Measurements from ENCODE around the gene NOM1. TPM values are rescaled to one million over a fixed set of nuclear protein-coding genes. Genes with fewer than 3 reads are reported as not detected.

Gene NOM1
- total RNA-seq, 2 experiments from 2014 or later: 25.5 to 27.6 TPM

GRCh38 chr7:156975620-156976019 is 26.1 kb downstream of the NOM1 start:
- Mint-ChIP-seq H3K27me3 (no peaks in the 10 kb centered on the region), H3K4me3 (no peak overlapping the region), H3K9me3 (peaks cover 3% of the 10 kb centered on the region), H3K36me3 (ENCODE audit: low read depth) (peaks cover 40% of the 10 kb centered on the region), H3K27ac (no peak overlapping the region), H3K4me1 (ENCODE audit: low read depth) (no peaks in the 10 kb centered on the region)
- ChIA-PET POLR2A (no interaction called here), CTCF (no interaction called here)
- H3K4me3 ChIP-seq (ENCODE audit: low read length): no peak overlapping the region
- no peak for ATAC-seq (ENCODE audit: poor library complexity)
- intact Hi-C loops (cut with DNase I, micrococcal nuclease): loop anchor here (10.0 kb wide), 2 partner anchors 159 to 269 kb away; partner anchors contain the start of gene UBE3C (in 1 of the 2)
- H3K4me1 ChIP-seq (ENCODE audit: insufficient read depth, low read length): no peaks in the 10 kb centered on the region
- no peaks in the 10 kb centered on the region for H3K27me3 ChIP-seq (ENCODE audit: control insufficient read depth in 1 of 2, insufficient read depth in 2 of 2, low read length in 2 of 2)
- peaks cover 15% of the 10 kb centered on the region for H3K36me3 ChIP-seq (ENCODE audit: insufficient read depth, low read length)
- no peak overlapping the region for H3K27ac ChIP-seq (ENCODE audit: low read depth in 1 of 2, low read length in 2 of 2)
- peaks cover 13% of the 10 kb centered on the region in 2 experiments for H3K9me3 ChIP-seq (ENCODE audit: control insufficient read depth in 1 of 2, insufficient read depth in 1 of 2, low read length in 2 of 2)
- no peak for TF ChIP-seq CTCF (IDR thresholded peaks at IDR 0.05)
- no peak for DNase-seq

GRCh38 chr7:156979007-156979606 is 29.6 kb downstream of the NOM1 start:
- ATAC-seq (ENCODE audit: poor library complexity) (no peak), DNase-seq (no peak)
- H3K36me3 Mint-ChIP-seq (ENCODE audit: low read depth): peaks cover 32% of the 10 kb centered on the region
- no peak overlapping the region for H3K4me3 Mint-ChIP-seq
- intact Hi-C loops (cut with DNase I, micrococcal nuclease): loop anchor here (10.0 kb wide), 2 partner anchors 156 to 266 kb away; partner anchors contain the start of gene UBE3C (in 1 of the 2)
- no peaks in the 10 kb centered on the region for H3K36me3 ChIP-seq (ENCODE audit: insufficient read depth, low read length)
- POLR2A ChIA-PET: no interaction called here
- no peak overlapping the region for H3K4me3 ChIP-seq (ENCODE audit: low read length)
- H3K9me3 Mint-ChIP-seq: peaks cover 3% of the 10 kb centered on the region
- H3K27ac ChIP-seq (ENCODE audit: low read depth in 1 of 2, low read length in 2 of 2): no peak overlapping the region
- no peak for TF ChIP-seq CTCF (IDR thresholded peaks at IDR 0.05)
- no peaks in the 10 kb centered on the region for H3K4me1 Mint-ChIP-seq (ENCODE audit: low read depth)
- H3K27ac Mint-ChIP-seq: no peak overlapping the region
- CTCF ChIA-PET: no interaction called here
- H3K27me3 ChIP-seq (ENCODE audit: control insufficient read depth in 1 of 2, insufficient read depth in 2 of 2, low read length in 2 of 2): no peaks in the 10 kb centered on the region
- H3K4me1 ChIP-seq (ENCODE audit: insufficient read depth, low read length): no peaks in the 10 kb centered on the region
- H3K9me3 ChIP-seq (ENCODE audit: control insufficient read depth in 1 of 2, insufficient read depth in 1 of 2, low read length in 2 of 2): peaks cover 13% of the 10 kb centered on the region in 2 experiments
- H3K27me3 Mint-ChIP-seq: no peaks in the 10 kb centered on the region

GRCh38 chr7:156979711-156980110 is 30.2 kb downstream of the NOM1 start:
- intact Hi-C loops (cut with DNase I, micrococcal nuclease): loop anchor here (10.0 kb wide), 2 partner anchors 155 to 265 kb away; partner anchors contain the start of gene UBE3C (in 1 of the 2)
- POLR2A ChIA-PET: no interaction called here
- H3K4me3 ChIP-seq (ENCODE audit: low read length): no peak overlapping the region
- H3K9me3 Mint-ChIP-seq: peaks cover 3% of the 10 kb centered on the region
- no peak for DNase-seq
- H3K27ac Mint-ChIP-seq: no peak overlapping the region
- no peaks in the 10 kb centered on the region for H3K36me3 ChIP-seq (ENCODE audit: insufficient read depth, low read length)
- H3K27me3 ChIP-seq (ENCODE audit: control insufficient read depth in 1 of 2, insufficient read depth in 2 of 2, low read length in 2 of 2): no peaks in the 10 kb centered on the region
- H3K27me3 Mint-ChIP-seq: no peaks in the 10 kb centered on the region
- no peaks in the 10 kb centered on the region for H3K4me1 Mint-ChIP-seq (ENCODE audit: low read depth)
- no peaks in the 10 kb centered on the region for H3K4me1 ChIP-seq (ENCODE audit: insufficient read depth, low read length)
- CTCF ChIA-PET: no interaction called here
- no peak overlapping the region for H3K27ac ChIP-seq (ENCODE audit: low read depth in 1 of 2, low read length in 2 of 2)
- ATAC-seq (ENCODE audit: poor library complexity): no peak
- peaks cover 13% of the 10 kb centered on the region in 2 experiments for H3K9me3 ChIP-seq (ENCODE audit: control insufficient read depth in 1 of 2, insufficient read depth in 1 of 2, low read length in 2 of 2)
- peaks cover 32% of the 10 kb centered on the region for H3K36me3 Mint-ChIP-seq (ENCODE audit: low read depth)
- no peak overlapping the region for H3K4me3 Mint-ChIP-seq
- no peak for TF ChIP-seq CTCF (IDR thresholded peaks at IDR 0.05)
